Retinal pigment epithelial cell (primary cell): Measurements from ENCODE around the gene ST8SIA6.

Experiments used
- DNase-seq: peaks from one replicate; pipeline ENCODE4 v3.0.0-alpha.2; 2010; ENCODE audit warnings: low read depth
- H3K4me3 ChIP-seq: 2 replicates; pipeline ENCODE4 v1.5.1; 2011; ENCODE audit warnings: mild to moderate bottlenecking, low read length, control low read depth, moderate library complexity
- CTCF ChIP-seq: conservative IDR thresholded peaks from 2 replicates; pipeline ENCODE4 v1.5.1; 2011; ENCODE audit warnings: low read depth, low read length, control low read depth, inconsistent platforms

ST8SIA6 gene

DNA sequence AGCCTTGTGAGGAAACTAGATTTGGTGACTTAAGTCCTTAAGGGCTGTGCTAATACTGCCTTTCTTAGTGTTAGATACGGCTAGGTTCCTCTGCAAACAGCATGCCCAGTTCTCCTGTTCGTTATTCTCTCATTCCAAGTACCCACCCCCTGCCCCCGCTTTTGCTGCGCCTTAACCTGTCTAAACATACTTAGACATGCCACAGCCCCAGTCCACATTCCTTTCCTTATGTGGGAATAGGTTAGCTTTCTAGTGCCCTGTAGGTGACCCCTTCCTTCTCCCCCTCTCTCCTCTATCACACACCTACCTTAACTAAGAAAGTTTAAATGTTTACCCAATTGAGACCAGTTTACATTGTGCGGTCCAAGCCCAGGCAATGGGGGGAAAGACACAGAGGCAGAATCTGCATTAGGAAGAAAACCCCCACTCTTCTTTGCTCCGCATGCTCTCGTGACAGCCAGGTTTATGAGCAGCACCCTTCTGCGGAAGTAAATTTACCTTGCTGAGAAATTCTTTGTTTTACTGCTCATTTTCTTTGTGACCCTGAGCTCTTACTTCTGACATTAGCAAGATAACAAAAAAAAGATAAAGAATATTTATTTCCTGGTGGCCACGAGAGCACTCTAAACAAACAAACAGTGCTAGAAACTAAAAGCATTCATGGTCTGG lies 177.5 kb downstream of the ST8SIA6 start:
- no peak overlapping the region for H3K4me3 ChIP-seq
- no peak for TF ChIP-seq CTCF
- no peak for DNase-seq

DNA sequence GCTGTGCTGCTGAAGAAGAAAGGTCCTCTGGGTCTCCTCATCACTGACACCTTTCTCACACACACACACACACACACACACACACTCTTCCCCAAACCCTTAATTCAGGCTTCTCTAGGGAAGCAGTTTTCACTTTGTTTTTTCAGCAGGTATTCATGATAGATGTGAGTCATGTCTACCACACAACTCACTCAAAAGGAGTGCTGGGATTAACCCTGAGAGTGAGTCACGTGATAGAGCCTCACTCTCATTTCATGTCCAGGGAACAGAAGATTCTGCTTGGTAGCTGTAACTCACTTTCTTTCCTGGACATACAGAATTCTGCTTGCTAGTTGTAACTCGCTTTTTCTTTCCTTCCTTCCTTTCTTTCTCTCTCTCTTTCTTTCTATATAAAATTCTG lies 181.0 kb downstream of the ST8SIA6 start:
- H3K4me3 ChIP-seq, result no peak overlapping the region
- TF ChIP-seq CTCF, result no peak
- peak; percentile 75 for DNase-seq

DNA sequence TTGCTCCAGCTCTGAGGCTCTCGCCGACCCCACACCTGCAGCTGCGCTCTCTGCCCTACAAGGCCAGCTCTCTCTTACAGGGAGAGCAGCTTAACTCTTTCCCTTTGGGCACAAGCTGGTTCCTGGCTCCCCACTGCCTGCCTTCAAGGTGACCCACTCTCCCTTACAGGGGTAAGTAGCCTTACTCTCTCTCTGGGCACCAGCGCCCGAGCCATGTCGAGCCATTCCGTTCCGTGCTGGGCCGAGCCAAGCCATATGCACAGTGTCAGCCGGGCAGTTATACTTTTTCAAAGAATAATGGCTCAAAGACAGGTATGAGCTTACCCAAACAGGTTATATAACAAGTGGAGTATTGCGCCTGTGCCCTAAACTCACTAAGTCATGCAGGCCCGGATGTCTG lies 181.7 kb downstream of the ST8SIA6 start:
- no peak overlapping the region for H3K4me3 ChIP-seq
- no peak for TF ChIP-seq CTCF

More for the DNA sequence above, 181.7 kb downstream of the ST8SIA6 start:
- DNase-seq, result no peak
